DMS53 treated with DMSO at 0.1 percent for 48 hours (cell line): ENCODE results near the gene SPECC1L.
"Not testable (repeated sequence)": the region's sequence is repeated elsewhere in the genome, so short reads cannot be mapped to it uniquely, and the experiment has no call there.

Source experiments
- DNase-seq: peaks from one replicate; lab custom pipeline; 2025; ENCODE audit not compliant: unreplicated experiment; lab: John Stamatoyannopoulos, UW

SPECC1L gene

GRCh38 chr22:24285245-24285644 is 14.6 kb downstream of the SPECC1L start:
- no peak for DNase-seq

GRCh38 chr22:24287212-24287611 is 16.6 kb downstream of the SPECC1L start:
- not testable (repeated sequence) for DNase-seq

GRCh38 chr22:24287801-24288200 is 17.2 kb downstream of the SPECC1L start:
- DNase-seq = not testable (repeated sequence)

GRCh38 chr22:24289114-24289513 is 18.5 kb downstream of the SPECC1L start:
- DNase-seq = no peak

GRCh38 chr22:24289741-24290163 is 19.1 kb downstream of the SPECC1L start:
- no peak for DNase-seq

- DNase-seq = no peak
These were observed 19.8 kb downstream of the SPECC1L start for GRCh38 chr22:24290459-24290858.

- no peak for DNase-seq
These were observed 21.0 kb downstream of the SPECC1L start for GRCh38 chr22:24291515-24292201.

GRCh38 chr22:24292202-24292830 is 21.7 kb downstream of the SPECC1L start:
- DNase-seq = not testable (repeated sequence)

GRCh38 chr22:24294913-24295312 is 24.3 kb downstream of the SPECC1L start:
- not testable (repeated sequence) for DNase-seq

- DNase-seq = not testable (repeated sequence)
These were observed 28.0 kb downstream of the SPECC1L start for GRCh38 chr22:24298497-24299155.

- DNase-seq = not testable (repeated sequence)
These were observed 29.9 kb downstream of the SPECC1L start for GRCh38 chr22:24300522-24300921.

- DNase-seq = peak; percentile 16
These were observed 32.0 kb downstream of the SPECC1L start for GRCh38 chr22:24302591-24302990.

- DNase-seq = peak; percentile 37
These were observed 32.4 kb downstream of the SPECC1L start for GRCh38 chr22:24303007-24303406.

GRCh38 chr22:24304062-24304675 is 33.5 kb downstream of the SPECC1L start:
- DNase-seq = peak; percentile 3

GRCh38 chr22:24305260-24305692 is 34.6 kb downstream of the SPECC1L start:
- no peak for DNase-seq

GRCh38 chr22:24310969-24311368 is 40.3 kb downstream of the SPECC1L start:
- no peak for DNase-seq

GRCh38 chr22:24315367-24315966 is 44.8 kb downstream of the SPECC1L start:
- no peak for DNase-seq

GRCh38 chr22:24316264-24316663 is 45.6 kb downstream of the SPECC1L start:
- not testable (repeated sequence) for DNase-seq

- not testable (repeated sequence) for DNase-seq
These were observed 46.9 kb downstream of the SPECC1L start for GRCh38 chr22:24317511-24317910.

- DNase-seq = no peak
These were observed 48.8 kb downstream of the SPECC1L start for GRCh38 chr22:24319451-24319850.

- DNase-seq = no peak
These were observed 51.4 kb downstream of the SPECC1L start for GRCh38 chr22:24321999-24322398.
